ENCODE data around the gene PKD1L1. TPM values are rescaled to one million over a fixed set of nuclear protein-coding genes. Genes with fewer than 3 reads are reported as not detected.

PKD1L1 gene
- polyA plus RNA-seq, 1 donor (not counting 4 experiments of a cell fraction or from before 2014, with no cell fraction given): 0.04 TPM

DNA sequence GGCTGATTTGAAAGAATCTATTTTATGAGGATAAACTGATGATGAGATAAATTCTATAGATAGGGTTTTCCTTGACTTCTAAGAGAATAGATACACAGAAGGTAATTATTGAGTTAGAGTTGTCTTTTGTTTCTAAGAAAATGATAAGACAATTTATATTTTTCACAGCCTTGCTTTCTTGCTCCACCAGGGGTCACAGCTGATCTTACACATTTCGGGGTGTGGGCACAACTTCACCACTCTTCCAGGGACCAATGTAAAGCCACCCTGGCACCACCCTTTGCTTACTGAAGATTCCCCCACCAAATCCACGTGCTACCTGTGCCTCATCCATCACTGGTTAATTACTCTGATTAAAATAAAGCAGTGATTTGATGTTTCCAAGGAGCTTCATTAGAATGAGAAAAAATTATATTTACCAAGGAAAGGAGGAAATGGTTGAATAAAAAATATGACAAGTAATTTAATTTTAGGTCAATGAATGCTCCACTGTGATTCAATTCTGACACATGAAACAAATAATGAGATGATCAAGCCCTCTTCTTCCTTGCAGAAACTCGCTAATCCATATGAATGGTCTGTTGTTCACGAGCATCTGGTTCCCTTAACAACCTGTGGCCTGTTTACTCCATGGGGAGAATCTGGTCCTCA lies 189.1 kb downstream of the PKD1L1 start:
- H3K79me2 ChIP-seq (ENCODE audit: control insufficient read depth, insufficient read depth, low read length): no peaks in the 10 kb centered on the region
- FAIRE-seq (no peak), DNase-seq (ENCODE audit: low read depth, low spot score) (no peak)
- H3K9me1 ChIP-seq (ENCODE audit: control insufficient read depth, extremely low read depth, insufficient read depth, low read length): no peaks in the 10 kb centered on the region
- H3K4me2 ChIP-seq (ENCODE audit: control insufficient read depth, extremely low read depth, insufficient read depth, low read depth, low read length): no peak overlapping the region
- H4K20me1 ChIP-seq (ENCODE audit: control insufficient read depth, extremely low read depth, insufficient read depth, low read length): no peaks in the 10 kb centered on the region
- H3K27me3 ChIP-seq (ENCODE audit: control insufficient read depth, extremely low read depth, insufficient read depth, low read length): no peaks in the 10 kb centered on the region
- no peak for TF ChIP-seq EZH2 (IDR thresholded peaks at IDR 0.05; ENCODE audit: low read length)
- TF ChIP-seq, protein P1, sequence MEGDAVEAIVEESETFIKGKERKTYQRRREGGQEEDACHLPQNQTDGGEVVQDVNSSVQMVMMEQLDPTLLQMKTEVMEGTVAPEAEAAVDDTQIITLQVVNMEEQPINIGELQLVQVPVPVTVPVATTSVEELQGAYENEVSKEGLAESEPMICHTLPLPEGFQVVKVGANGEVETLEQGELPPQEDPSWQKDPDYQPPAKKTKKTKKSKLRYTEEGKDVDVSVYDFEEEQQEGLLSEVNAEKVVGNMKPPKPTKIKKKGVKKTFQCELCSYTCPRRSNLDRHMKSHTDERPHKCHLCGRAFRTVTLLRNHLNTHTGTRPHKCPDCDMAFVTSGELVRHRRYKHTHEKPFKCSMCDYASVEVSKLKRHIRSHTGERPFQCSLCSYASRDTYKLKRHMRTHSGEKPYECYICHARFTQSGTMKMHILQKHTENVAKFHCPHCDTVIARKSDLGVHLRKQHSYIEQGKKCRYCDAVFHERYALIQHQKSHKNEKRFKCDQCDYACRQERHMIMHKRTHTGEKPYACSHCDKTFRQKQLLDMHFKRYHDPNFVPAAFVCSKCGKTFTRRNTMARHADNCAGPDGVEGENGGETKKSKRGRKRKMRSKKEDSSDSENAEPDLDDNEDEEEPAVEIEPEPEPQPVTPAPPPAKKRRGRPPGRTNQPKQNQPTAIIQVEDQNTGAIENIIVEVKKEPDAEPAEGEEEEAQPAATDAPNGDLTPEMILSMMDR (optimal IDR thresholded peaks at IDR 0.05 in 1 of 3, IDR thresholded peaks at IDR 0.05 in 1 of 3, conservative IDR thresholded peaks at IDR 0.05 in 1 of 3; ENCODE audit: extremely low read depth in 1 of 3, insufficient read depth in 2 of 3, low read length in 3 of 3): peak in 2 of 3 experiments; percentile 34 to 39
- no peaks in the 10 kb centered on the region for H3K36me3 ChIP-seq (ENCODE audit: control insufficient read depth in 2 of 2, extremely low read depth in 1 of 2, insufficient read depth in 2 of 2, low read length in 2 of 2)
- no peaks in the 10 kb centered on the region for H3K9me3 ChIP-seq (ENCODE audit: control insufficient read depth, low read depth, low read length)
- H3K9ac ChIP-seq (ENCODE audit: control insufficient read depth, extremely low read depth, insufficient read depth, low read length): no peak overlapping the region
- H3K27ac ChIP-seq (ENCODE audit: control insufficient read depth, insufficient read depth, low read length): no peak overlapping the region
- H2AFZ ChIP-seq (ENCODE audit: control insufficient read depth, low read length): no peak overlapping the region
- H3K4me3 ChIP-seq (ENCODE audit: control insufficient read depth in 2 of 3, extremely low read depth in 1 of 3, insufficient read depth in 2 of 3, low read depth in 1 of 3, low read length in 3 of 3): no peak overlapping the region
- dilution Hi-C loops (cut with MboI; ENCODE audit: extremely low pct_ligation_motif_present, low sequenced_read_pairs): no loop called here
- peaks cover 13% of the 10 kb centered on the region for H3K4me1 ChIP-seq (ENCODE audit: control insufficient read depth, extremely low read depth, insufficient read depth, low read length)

DNA sequence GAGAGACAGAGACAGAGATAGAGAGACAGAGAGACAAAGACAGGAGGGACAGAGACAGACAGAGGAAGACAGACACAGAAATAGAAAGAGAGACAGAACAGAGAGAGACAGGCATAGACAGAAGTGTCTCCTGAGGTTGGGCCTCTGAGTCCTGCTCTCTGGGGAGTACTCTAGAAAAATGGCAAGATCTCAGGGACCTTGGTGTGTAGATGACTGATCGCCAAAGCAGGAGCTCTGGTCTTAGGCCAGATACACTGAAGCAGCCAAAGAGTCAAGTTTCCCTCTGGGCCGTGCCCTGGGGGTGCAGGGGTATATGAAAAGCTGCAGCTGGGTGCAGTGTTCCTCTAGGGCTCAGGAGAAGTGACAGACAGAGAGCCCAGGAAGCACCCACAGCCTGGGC lies 189.7 kb downstream of the PKD1L1 start:
- no peaks in the 10 kb centered on the region for H3K9me1 ChIP-seq (ENCODE audit: control insufficient read depth, extremely low read depth, insufficient read depth, low read length)
- H3K9me3 ChIP-seq (ENCODE audit: control insufficient read depth, low read depth, low read length): no peaks in the 10 kb centered on the region
- H3K4me2 ChIP-seq (ENCODE audit: control insufficient read depth, extremely low read depth, insufficient read depth, low read depth, low read length): peak overlapping the region; percentile 68
- dilution Hi-C loops (cut with MboI; ENCODE audit: extremely low pct_ligation_motif_present, low sequenced_read_pairs): no loop called here
- H3K9ac ChIP-seq (ENCODE audit: control insufficient read depth, extremely low read depth, insufficient read depth, low read length): peak overlapping the region; percentile 54
- peaks cover 13% of the 10 kb centered on the region for H3K4me1 ChIP-seq (ENCODE audit: control insufficient read depth, extremely low read depth, insufficient read depth, low read length)
- TF ChIP-seq, protein P1 (optimal IDR thresholded peaks at IDR 0.05 in 1 of 3, IDR thresholded peaks at IDR 0.05 in 1 of 3, conservative IDR thresholded peaks at IDR 0.05 in 1 of 3; ENCODE audit: extremely low read depth in 1 of 3, insufficient read depth in 2 of 3, low read length in 3 of 3): no peak
- no peak for TF ChIP-seq EZH2 (IDR thresholded peaks at IDR 0.05; ENCODE audit: low read length)
- FAIRE-seq: peak; percentile 26
- H2AFZ ChIP-seq (ENCODE audit: control insufficient read depth, low read length): peak overlapping the region; percentile 88
- H4K20me1 ChIP-seq (ENCODE audit: control insufficient read depth, extremely low read depth, insufficient read depth, low read length): no peaks in the 10 kb centered on the region
- no peak overlapping the region for H3K27ac ChIP-seq (ENCODE audit: control insufficient read depth, insufficient read depth, low read length)
- H3K79me2 ChIP-seq (ENCODE audit: control insufficient read depth, insufficient read depth, low read length): no peaks in the 10 kb centered on the region
- H3K4me3 ChIP-seq (ENCODE audit: control insufficient read depth in 2 of 3, extremely low read depth in 1 of 3, insufficient read depth in 2 of 3, low read depth in 1 of 3, low read length in 3 of 3): no peak overlapping the region
- H3K36me3 ChIP-seq (ENCODE audit: control insufficient read depth in 2 of 2, extremely low read depth in 1 of 2, insufficient read depth in 2 of 2, low read length in 2 of 2): no peaks in the 10 kb centered on the region
- no peaks in the 10 kb centered on the region for H3K27me3 ChIP-seq (ENCODE audit: control insufficient read depth, extremely low read depth, insufficient read depth, low read length)
- no peak for DNase-seq (ENCODE audit: low read depth, low spot score)
